Esophagus muscularis mucosa (tissue), 4 donors: ENCODE data around the gene KRCC1. TPM values are rescaled to one million over a fixed set of nuclear protein-coding genes. Genes with fewer than 3 reads are reported as not detected.
"Not testable (repeated sequence)": the region's sequence is repeated elsewhere in the genome, so short reads cannot be mapped to it uniquely, and the experiment has no call there.

Source experiments
- DNase-seq: peaks from one replicate; pipeline ENCODE4 v3.0.0-alpha.2; 2017; ENCODE audit errors: extremely low spot score
- H3K27ac ChIP-seq, 4 donors: fragments of 200-600 bp; sonication (generic); replicated peaks in 1 of 4; 1 replicate in 3 of 4; 2 replicates in 1 of 4; pipeline ENCODE4 v1.5.1; 2016 to 2019; ENCODE audit warnings: mild to moderate bottlenecking in 1 of 4
- H3K27me3 ChIP-seq, 4 donors: fragments of 200-600 bp; sonication (generic); one replicate each; pipeline versions ENCODE4 v1.5.1 to v1.6.0; 2016 to 2019
- H3K36me3 ChIP-seq, 4 donors: fragments of 200-600 bp; sonication (generic); one replicate each; pipeline ENCODE4 v1.5.1; 2016 to 2019
- H3K4me1 ChIP-seq, 4 donors: fragments of 200-600 bp; sonication (generic); one replicate each; pipeline ENCODE4 v1.5.1; 2016 to 2019
- H3K4me3 ChIP-seq, 4 donors: fragments of 200-600 bp; sonication (generic); 1 replicate in 2 of 4; 2 replicates in 2 of 4; pipeline ENCODE4 v1.5.1; 2016 to 2019; ENCODE audit warnings: mild to moderate bottlenecking in 4 of 4, moderate library complexity in 1 of 4
- H3K9me3 ChIP-seq, 4 donors: fragments of 200-600 bp; sonication (generic); 1 replicate in 3 of 4; 2 replicates in 1 of 4; pipeline ENCODE4 v1.5.1; 2016 to 2019
- EP300 ChIP-seq: sonication (generic); formaldehyde crosslinking; IDR thresholded peaks from one replicate; pipeline ENCODE4 v1.6.1; 2017; ENCODE audit warnings: antibody characterized with exemption
- POLR2A ChIP-seq: fragments of 450-650 bp; IDR thresholded peaks from one replicate; pipeline ENCODE4 v1.6.1; 2017; ENCODE audit warnings: antibody characterized with exemption, moderate library complexity, mild to moderate bottlenecking, low read depth
- POLR2AphosphoS5 ChIP-seq, 2 donors: sonication (generic); formaldehyde crosslinking; IDR thresholded peaks; one replicate each; pipeline ENCODE4 v1.6.1; 2017; ENCODE audit warnings: antibody characterized with exemption in 2 of 2
- WGBS: methylation state at CpG from one replicate; pipeline ENCODE4 v1.1.5; 2018; 5-methylcytosine and 5-hydroxymethylcytosine counted together
- intact Hi-C: fragments of 100-400 bp; cut with DNase I; formaldehyde crosslinking; loops from one replicate; pipeline ENCODE4 v1.15.1; 2023
- total RNA-seq, 4 donors: library from RNA; depleted of rRNA; stranded (reverse); fragments of >200 nt; gene quantifications; one replicate each; pipeline versions ENCODE4 v1.1.0 to v1.2.1, GENCODE V29; 2016
- TF ChIP-seq, protein P1 (sequence below), 3 experiments: fragments of 200-600 bp in 2 of 3; fragments of 450-650 bp in 1 of 3; sonication (generic) in 2 of 3; IDR thresholded peaks; one replicate each; pipeline ENCODE4 v1.5.1; 2017 to 2019; ENCODE audit warnings: antibody characterized with exemption in 3 of 3, mild to moderate bottlenecking in 2 of 3, moderate library complexity in 1 of 3

KRCC1 gene
- total RNA-seq, 4 donors from 2014 or later = 21.9 to 36.4 (median 27.9) TPM

- H3K27me3 ChIP-seq = no peaks in the 10 kb centered on the region
- WGBS = 97% methylated on average over 6 of the region's 6 CpGs
- intact Hi-C loops = no loop called here
- TF ChIP-seq POLR2AphosphoS5 (IDR thresholded peaks at IDR 0.05) (no peak), POLR2A (no peak), EP300 (no peak)
- TF ChIP-seq, protein P1, sequence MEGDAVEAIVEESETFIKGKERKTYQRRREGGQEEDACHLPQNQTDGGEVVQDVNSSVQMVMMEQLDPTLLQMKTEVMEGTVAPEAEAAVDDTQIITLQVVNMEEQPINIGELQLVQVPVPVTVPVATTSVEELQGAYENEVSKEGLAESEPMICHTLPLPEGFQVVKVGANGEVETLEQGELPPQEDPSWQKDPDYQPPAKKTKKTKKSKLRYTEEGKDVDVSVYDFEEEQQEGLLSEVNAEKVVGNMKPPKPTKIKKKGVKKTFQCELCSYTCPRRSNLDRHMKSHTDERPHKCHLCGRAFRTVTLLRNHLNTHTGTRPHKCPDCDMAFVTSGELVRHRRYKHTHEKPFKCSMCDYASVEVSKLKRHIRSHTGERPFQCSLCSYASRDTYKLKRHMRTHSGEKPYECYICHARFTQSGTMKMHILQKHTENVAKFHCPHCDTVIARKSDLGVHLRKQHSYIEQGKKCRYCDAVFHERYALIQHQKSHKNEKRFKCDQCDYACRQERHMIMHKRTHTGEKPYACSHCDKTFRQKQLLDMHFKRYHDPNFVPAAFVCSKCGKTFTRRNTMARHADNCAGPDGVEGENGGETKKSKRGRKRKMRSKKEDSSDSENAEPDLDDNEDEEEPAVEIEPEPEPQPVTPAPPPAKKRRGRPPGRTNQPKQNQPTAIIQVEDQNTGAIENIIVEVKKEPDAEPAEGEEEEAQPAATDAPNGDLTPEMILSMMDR (IDR thresholded peaks at IDR 0.05) = no peak
- no peak overlapping the region for H3K27ac ChIP-seq
- no peaks in the 10 kb centered on the region for H3K9me3 ChIP-seq
- no peak overlapping the region for H3K4me3 ChIP-seq
- H3K4me1 ChIP-seq = peaks cover 0 to 6% (median 1%) of the 10 kb centered on the region in 4 donors
- H3K36me3 ChIP-seq = no peaks in the 10 kb centered on the region
- no peak for DNase-seq
These were observed 53.2 kb downstream of the KRCC1 start for GRCh38 chr2:88002359-88002707.

GRCh38 chr2:88000474-88000873 lies 55.1 kb downstream of the KRCC1 start:
- H3K4me1 ChIP-seq, H3K36me3 ChIP-seq, intact Hi-C loops, H3K9me3 ChIP-seq, H3K4me3 ChIP-seq, DNase-seq, H3K27ac ChIP-seq, H3K27me3 ChIP-seq: not testable (repeated sequence)
- 63% methylated on average over 3 of the region's 3 CpGs for WGBS

DNA sequence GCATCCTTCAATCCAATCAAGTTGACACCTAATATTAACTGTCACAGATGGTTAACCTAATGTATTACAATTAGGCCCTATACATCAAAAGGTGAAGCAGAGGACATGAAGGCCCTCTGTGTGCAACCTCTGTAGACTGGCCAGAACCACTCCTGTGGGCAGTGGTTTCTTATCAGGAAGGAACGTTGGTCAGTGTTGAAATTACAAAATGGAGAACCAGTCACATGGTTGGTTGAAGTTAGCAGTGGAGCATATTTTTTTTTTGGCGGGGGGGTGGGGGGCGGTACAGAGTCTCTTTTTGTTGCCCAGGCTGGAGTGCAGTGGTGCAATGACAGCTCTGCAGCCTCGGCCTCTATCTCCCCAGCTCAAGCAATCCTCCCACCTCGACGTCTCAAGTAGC lies 59.0 kb downstream of the KRCC1 start:
- no peak overlapping the region for H3K4me3 ChIP-seq
- no peaks in the 10 kb centered on the region for H3K36me3 ChIP-seq
- intact Hi-C loops = no loop called here
- DNase-seq = peak; percentile 47
- H3K4me1 ChIP-seq = peaks cover 0 to 1% (median 0%) of the 10 kb centered on the region in 4 donors
- H3K27ac ChIP-seq = no peak overlapping the region
- TF ChIP-seq, protein P1 (IDR thresholded peaks at IDR 0.05) = no peak
- TF ChIP-seq EP300 (no peak), POLR2A (no peak), POLR2AphosphoS5 (IDR thresholded peaks at IDR 0.05) (no peak)
- WGBS = 81% methylated on average over 6 of the region's 6 CpGs
- H3K27me3 ChIP-seq = no peaks in the 10 kb centered on the region
- no peaks in the 10 kb centered on the region for H3K9me3 ChIP-seq

DNA sequence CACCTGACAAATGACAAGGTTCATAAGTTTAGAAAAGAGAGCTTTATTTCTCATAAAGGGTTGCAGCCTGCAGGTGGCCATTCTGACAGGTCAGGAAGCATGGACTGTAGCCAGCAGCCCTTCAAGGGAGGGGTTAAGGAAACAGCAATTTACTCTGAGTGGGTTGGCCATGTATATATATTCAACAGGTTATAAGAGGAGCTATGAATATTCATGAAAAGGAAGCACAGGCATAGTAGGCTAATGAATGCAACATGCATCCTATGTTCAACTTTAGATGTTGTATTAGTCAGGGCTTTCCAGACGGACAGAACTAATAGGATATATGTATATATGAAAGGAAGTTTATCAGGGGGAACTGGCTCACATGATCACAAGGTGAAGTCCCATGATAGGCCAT lies 59.8 kb downstream of the KRCC1 start:
- Histone ChIP-seq H3K27ac (no peak overlapping the region), H3K9me3 (no peaks in the 10 kb centered on the region), H3K4me1 (no peaks in the 10 kb centered on the region), H3K4me3 (no peak overlapping the region), H3K36me3 (no peaks in the 10 kb centered on the region), H3K27me3 (no peaks in the 10 kb centered on the region)
- DNase-seq = peak; percentile 31
- WGBS = 80% methylated on average over 1 of the region's 1 CpG
- intact Hi-C loops = no loop called here
- TF ChIP-seq, protein P1 (IDR thresholded peaks at IDR 0.05) = no peak
- TF ChIP-seq POLR2AphosphoS5 (IDR thresholded peaks at IDR 0.05) = no peak

GRCh38 chr2:87994304-87994850 lies 61.2 kb downstream of the KRCC1 start:
- DNase-seq, H3K27ac ChIP-seq, H3K4me3 ChIP-seq, H3K9me3 ChIP-seq, intact Hi-C loops, H3K36me3 ChIP-seq, H3K27me3 ChIP-seq, H3K4me1 ChIP-seq: not testable (repeated sequence)
- 80% methylated on average over 7 of the region's 7 CpGs for WGBS

DNA sequence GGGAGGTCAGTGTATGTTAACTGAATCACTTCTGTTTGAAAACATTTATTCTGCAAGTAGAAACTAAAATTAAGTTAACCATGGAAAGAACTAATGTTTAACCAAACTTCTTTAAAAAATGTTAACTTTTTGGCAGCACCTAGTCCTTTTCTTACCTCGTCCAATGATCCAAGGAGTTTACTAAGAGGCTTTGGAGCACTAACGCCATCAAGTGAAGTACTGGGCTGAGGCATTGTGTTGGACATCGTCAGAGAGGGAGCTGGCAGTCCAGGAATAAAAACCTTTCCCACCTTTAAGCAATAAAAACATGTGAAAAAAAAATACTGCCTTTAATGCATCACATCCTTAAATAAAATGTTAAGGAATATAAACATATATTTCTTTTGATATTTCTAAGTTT lies 63.0 kb downstream of the KRCC1 start:
- H3K4me1 ChIP-seq, H3K4me3 ChIP-seq, intact Hi-C loops, DNase-seq, H3K9me3 ChIP-seq, H3K27ac ChIP-seq, H3K27me3 ChIP-seq, H3K36me3 ChIP-seq: not testable (repeated sequence)
- no CpG with 5 or more reads among the region's 3 CpGs for WGBS

DNA sequence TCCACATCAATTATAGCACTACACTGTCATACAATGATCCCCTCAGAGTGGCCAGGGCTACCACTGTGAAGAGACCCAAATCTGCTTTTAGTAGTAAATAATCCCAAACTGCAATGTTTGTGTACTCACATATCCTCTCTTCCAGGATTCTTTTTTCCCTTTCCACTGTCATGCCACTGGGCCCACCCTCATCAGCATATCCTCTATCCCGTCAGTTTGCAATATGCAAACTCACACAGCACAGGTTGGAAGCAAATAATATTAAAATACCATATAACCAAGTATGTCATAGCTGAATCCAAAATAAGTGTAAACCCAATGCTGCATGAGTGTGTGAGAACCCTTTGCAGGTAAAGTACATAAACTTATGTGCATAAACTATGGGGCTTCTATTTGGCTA lies 68.1 kb downstream of the KRCC1 start:
- DNase-seq, H3K4me3 ChIP-seq, H3K27me3 ChIP-seq, H3K36me3 ChIP-seq, intact Hi-C loops, H3K4me1 ChIP-seq, H3K9me3 ChIP-seq, H3K27ac ChIP-seq: not testable (repeated sequence)
- WGBS = no CpG with 5 or more reads among the region's 1 CpG

DNA sequence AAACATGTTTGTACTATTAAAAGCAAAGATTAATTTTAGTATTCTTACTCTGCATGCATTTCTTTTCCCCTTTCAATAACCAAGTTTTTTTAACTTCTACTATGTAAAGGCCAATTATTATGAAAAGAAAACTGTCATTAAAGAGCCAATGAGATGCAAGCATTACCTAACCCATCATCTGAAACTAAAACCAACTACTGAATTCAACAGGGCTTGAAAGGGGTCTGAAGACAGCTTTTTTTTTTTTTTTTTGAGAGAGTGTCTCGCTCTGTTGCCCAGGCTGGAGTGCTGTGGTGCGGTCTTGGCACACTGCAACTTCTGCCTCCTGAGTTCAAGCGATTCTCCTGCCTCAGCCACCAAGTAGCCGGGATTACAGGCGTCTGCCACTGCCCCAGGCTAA lies 69.7 kb downstream of the KRCC1 start:
- H3K27me3 ChIP-seq, H3K27ac ChIP-seq, H3K36me3 ChIP-seq, H3K9me3 ChIP-seq, H3K4me3 ChIP-seq, DNase-seq, H3K4me1 ChIP-seq, intact Hi-C loops: not testable (repeated sequence)
- WGBS = 78% methylated on average over 5 of the region's 5 CpGs

DNA sequence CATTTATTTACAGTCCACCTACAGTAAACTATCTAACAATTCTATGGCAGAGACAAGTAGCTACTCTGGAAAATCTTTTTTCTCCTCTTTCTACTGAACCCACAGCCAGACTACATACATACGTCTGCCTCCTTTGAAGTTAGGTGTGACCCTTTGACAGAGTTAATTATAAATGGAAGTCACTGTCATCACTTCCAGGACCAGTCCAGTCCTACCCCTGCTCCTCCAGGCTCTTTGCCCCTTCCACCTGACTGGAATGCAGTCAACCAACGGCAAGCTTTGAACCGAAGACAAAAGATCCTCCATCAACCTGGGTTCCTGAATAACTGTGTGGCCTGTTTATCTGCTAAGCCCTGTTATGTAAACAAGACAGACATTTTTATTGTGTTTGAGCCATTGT lies 74.4 kb downstream of the KRCC1 start:
- H3K36me3 ChIP-seq, DNase-seq, H3K27ac ChIP-seq, intact Hi-C loops, H3K27me3 ChIP-seq, H3K4me1 ChIP-seq, H3K4me3 ChIP-seq, H3K9me3 ChIP-seq: not testable (repeated sequence)
- WGBS = no CpG with 5 or more reads among the region's 3 CpGs
